ENCODE results near the gene VKORC1.
A peak's percentile ranks its signal among the peaks of the same experiment; 100 is the strongest.

DNA sequence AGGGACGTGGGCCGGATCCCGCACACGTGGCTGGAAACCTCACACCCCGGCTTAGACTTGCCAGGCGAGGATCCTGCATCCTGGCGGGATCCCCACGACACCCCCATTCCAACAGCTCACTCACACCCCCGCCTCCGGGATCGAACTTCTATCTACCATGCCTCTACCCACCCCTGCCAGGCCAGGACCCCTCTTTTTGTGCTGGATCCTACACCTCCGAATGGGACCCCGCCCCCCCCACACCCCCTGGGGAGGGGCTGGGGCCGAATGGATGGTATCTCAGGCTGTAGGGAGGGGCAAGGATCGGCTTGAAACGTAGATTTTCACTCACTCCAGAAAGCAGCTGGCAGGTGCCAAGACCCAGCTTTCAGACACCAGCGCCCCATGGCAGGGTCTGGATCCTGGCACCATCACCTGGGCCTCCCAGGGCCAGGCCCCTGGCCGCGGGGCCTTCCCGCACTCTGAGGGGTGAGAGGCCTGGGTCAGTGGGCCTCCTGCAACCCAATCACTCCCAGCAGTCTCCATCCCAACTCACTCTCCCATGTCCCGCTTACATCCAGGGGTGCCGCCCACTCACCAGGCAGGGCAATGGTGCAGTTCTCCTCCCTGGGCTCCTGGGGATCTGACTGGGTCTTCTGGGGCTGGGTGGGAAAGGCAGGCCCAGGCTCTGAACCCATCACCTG is 48.6 kb upstream of the VKORC1 start:
- TF ChIP-seq CREB1 (IDR thresholded peaks at IDR 0.05; ENCODE audit: low read depth): no peak
- no peak for TF ChIP-seq TEAD4 (IDR thresholded peaks at IDR 0.05)
- no peak for TF ChIP-seq FOXM1 (IDR thresholded peaks at IDR 0.05; ENCODE audit: borderline replicate concordance, low read depth)
- no peak for TF ChIP-seq TCF12 (IDR thresholded peaks at IDR 0.05; ENCODE audit: low read depth)
- 0 out of 2 replicates have a peak, but pooled peaks have one; percentile 4 for TF ChIP-seq ZBTB7A (IDR thresholded peaks at IDR 0.05; ENCODE audit: low read depth)
- TF ChIP-seq YY1 (IDR thresholded peaks at IDR 0.05; ENCODE audit: low read depth): no peak
